Skin epidermis (tissue), 12 donors: ENCODE data around the gene JAKMIP1.
"Not testable (repeated sequence)": the region's sequence is repeated elsewhere in the genome, so short reads cannot be mapped to it uniquely, and the experiment has no call there.

Experiments used
- H3K27ac ChIP-seq, 21 experiments: fragments of 200-600 bp; sonication (generic) in 11 of 21; one replicate each; pipeline ENCODE4 v1.5.0; 2020; ENCODE audit warnings: mild to moderate bottlenecking in 3 of 21, inconsistent platforms in 2 of 21, moderate library complexity in 2 of 21
- H3K4me3 ChIP-seq, 7 experiments: fragments of 200-600 bp; sonication (generic) in 2 of 7; one replicate each; pipeline ENCODE4 v1.5.0; 2020; ENCODE audit warnings: inconsistent platforms in 2 of 7, mild to moderate bottlenecking in 2 of 7, moderate library complexity in 1 of 7

Gene JAKMIP1

GRCh38 chr4:6010789-6011188, 189.6 kb downstream of the JAKMIP1 start:
- no peak overlapping the region for H3K4me3 ChIP-seq
- no peak overlapping the region for H3K27ac ChIP-seq

GRCh38 chr4:6009452-6009851, 190.9 kb downstream of the JAKMIP1 start:
- Histone ChIP-seq H3K4me3 (no peak overlapping the region), H3K27ac (no peak overlapping the region)

- Histone ChIP-seq H3K27ac (no peak overlapping the region), H3K4me3 (no peak overlapping the region)
These were observed 191.5 kb downstream of the JAKMIP1 start for GRCh38 chr4:6008766-6009385.

- Histone ChIP-seq H3K27ac (no peak overlapping the region), H3K4me3 (no peak overlapping the region)
These were observed 192.2 kb downstream of the JAKMIP1 start for GRCh38 chr4:6008092-6008551.

GRCh38 chr4:6005175-6005574, 195.2 kb downstream of the JAKMIP1 start:
- no peak overlapping the region for H3K27ac ChIP-seq
- H3K4me3 ChIP-seq: no peak overlapping the region

- not testable (repeated sequence) for H3K4me3 ChIP-seq, H3K27ac ChIP-seq
These were observed 196.9 kb downstream of the JAKMIP1 start for GRCh38 chr4:6003485-6003884.

GRCh38 chr4:6002926-6003325, 197.4 kb downstream of the JAKMIP1 start:
- H3K4me3 ChIP-seq: no peak overlapping the region
- no peak overlapping the region for H3K27ac ChIP-seq

- H3K27ac ChIP-seq: no peak overlapping the region
These were observed 197.9 kb downstream of the JAKMIP1 start for GRCh38 chr4:6002492-6002833.

GRCh38 chr4:6001680-6002491, 198.5 kb downstream of the JAKMIP1 start:
- Histone ChIP-seq H3K27ac (no peak overlapping the region), H3K4me3 (no peak overlapping the region)

More at GRCh38 chr4:6002492-6002833, 197.9 kb downstream of the JAKMIP1 start:
- H3K4me3 ChIP-seq: no peak overlapping the region

GRCh38 chr4:5999830-6000365, 200.5 kb downstream of the JAKMIP1 start:
- no peak overlapping the region for H3K27ac ChIP-seq
- no peak overlapping the region for H3K4me3 ChIP-seq

GRCh38 chr4:5999356-5999755, 201.0 kb downstream of the JAKMIP1 start:
- Histone ChIP-seq H3K4me3 (no peak overlapping the region), H3K27ac (no peak overlapping the region)

- no peak overlapping the region for H3K4me3 ChIP-seq
- no peak overlapping the region for H3K27ac ChIP-seq
These were observed 201.9 kb downstream of the JAKMIP1 start for GRCh38 chr4:5998333-5998936.

- no peak overlapping the region for H3K4me3 ChIP-seq
- H3K27ac ChIP-seq: no peak overlapping the region
These were observed 203.7 kb downstream of the JAKMIP1 start for GRCh38 chr4:5996641-5997040.

GRCh38 chr4:5995901-5996623, 204.3 kb downstream of the JAKMIP1 start:
- H3K4me3 ChIP-seq: no peak overlapping the region
- no peak overlapping the region for H3K27ac ChIP-seq

GRCh38 chr4:5993876-5994811, 206.2 kb downstream of the JAKMIP1 start:
- Histone ChIP-seq H3K27ac (no peak overlapping the region), H3K4me3 (no peak overlapping the region)

- H3K27ac ChIP-seq, H3K4me3 ChIP-seq: not testable (repeated sequence)
These were observed 207.0 kb downstream of the JAKMIP1 start for GRCh38 chr4:5993346-5993745.

- Histone ChIP-seq H3K27ac (no peak overlapping the region), H3K4me3 (no peak overlapping the region)
These were observed 207.5 kb downstream of the JAKMIP1 start for GRCh38 chr4:5992828-5993321.

- no peak overlapping the region for H3K4me3 ChIP-seq
- H3K27ac ChIP-seq: no peak overlapping the region
These were observed 208.1 kb downstream of the JAKMIP1 start for GRCh38 chr4:5992171-5992827.
